Activated CD4-positive, alpha-beta T cell treated with anti-CD3 and anti-CD28 coated beads for 1 hour (primary cell): ENCODE measurements around the gene PML.
"Not testable (repeated sequence)": the region's sequence is repeated elsewhere in the genome, so short reads cannot be mapped to it uniquely, and the experiment has no call there.

Experiments used
- DNase-seq: peaks from one replicate; pipeline ENCODE4 v3.0.0-alpha.2; 2020

PML gene

DNA sequence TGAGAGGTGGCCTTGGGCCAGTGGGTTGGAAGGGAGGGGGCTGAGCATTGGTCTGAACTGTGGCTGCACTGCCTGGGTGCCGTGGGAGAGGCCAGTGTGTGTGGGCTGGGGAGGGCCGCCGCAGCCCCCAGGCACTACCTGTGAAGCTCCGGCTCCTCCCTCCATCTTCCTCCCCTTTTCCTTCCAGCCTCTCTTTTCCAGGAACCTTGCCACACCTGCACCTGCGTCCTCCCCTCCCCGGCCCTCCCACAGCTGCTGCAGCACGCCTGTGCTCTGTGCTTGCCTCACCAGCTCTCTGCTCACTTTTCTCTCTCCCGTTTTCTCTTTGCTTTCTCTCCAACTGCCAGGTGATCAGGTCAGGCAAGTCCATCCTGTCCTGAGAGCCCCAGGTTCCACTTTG is 70.3 kb downstream of the PML start:
- not testable (repeated sequence) for DNase-seq

DNA sequence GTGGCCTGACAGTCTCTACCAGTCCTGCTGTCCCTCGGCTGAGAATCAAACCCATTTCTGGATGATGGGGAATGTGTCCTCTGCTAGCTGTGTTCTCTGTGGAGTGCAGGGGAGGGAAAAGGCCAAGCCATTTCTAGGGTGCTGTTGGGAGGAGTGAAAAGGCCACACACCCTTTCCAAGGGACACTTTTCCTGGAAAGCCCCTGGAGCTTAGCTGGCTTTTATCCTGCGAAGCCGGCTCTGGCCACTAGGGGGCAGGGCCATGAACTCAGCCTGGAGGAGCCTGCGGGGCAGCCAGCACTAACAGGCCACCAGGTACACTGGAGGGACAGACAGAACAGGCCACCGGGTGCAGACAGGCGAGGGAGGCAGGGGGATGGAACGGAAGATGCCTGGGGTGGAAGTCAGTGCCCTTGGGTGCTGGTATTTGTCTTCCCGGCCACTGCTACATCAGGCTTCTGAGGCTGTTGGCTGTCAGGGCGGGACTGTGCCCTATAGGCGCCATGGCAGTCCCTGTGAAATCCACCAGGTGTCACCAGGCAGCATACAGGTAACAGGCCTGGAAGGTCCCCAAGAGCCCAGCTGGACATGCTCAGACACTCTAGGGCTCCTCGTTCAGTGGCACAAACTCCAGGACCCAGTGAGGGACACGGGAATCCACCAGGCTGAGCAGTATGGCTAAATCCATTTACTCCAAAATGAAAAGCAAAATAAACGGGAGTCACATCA is 71.3 kb downstream of the PML start:
- not testable (repeated sequence) for DNase-seq

DNA sequence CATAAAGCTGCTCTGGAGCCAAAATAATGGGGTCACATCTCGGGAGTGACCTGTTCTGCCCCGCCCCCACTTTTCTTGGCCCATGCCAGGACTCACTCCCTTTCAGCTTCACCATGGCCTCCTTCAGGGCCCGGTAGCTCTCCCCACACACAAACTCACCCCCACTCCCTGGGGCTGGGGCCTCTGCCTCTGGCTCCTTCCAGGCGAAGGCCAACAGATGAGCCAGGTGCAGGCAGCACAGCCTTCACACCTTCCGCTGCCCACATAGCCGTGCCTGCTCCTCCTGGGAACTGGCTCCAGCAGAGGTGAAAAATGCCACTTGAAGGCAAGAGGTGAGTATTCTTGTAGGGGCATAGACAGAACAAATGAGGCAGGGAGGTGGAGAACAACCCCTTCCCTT is 77.1 kb downstream of the PML start:
- not testable (repeated sequence) for DNase-seq

DNA sequence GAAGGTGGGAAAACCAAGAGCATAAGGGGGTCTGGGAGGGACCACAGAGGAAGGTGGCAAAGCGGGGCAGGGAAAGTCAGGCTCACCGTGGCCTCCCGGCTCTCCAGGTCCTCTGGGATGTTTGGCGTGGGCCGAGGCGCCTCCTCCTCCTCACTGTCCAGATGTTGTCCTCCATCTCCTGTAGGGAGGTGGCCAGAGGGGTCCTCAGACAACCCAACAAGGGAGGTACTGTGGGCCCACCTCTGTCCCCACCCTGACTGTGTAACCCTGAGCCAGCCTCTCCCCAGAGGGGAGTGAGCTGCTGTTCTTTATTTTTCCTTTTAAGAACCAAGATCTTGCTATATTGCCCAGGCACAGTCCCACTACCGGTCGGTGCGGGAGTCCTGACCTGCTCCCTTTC is 77.6 kb downstream of the PML start:
- DNase-seq, result not testable (repeated sequence)

DNA sequence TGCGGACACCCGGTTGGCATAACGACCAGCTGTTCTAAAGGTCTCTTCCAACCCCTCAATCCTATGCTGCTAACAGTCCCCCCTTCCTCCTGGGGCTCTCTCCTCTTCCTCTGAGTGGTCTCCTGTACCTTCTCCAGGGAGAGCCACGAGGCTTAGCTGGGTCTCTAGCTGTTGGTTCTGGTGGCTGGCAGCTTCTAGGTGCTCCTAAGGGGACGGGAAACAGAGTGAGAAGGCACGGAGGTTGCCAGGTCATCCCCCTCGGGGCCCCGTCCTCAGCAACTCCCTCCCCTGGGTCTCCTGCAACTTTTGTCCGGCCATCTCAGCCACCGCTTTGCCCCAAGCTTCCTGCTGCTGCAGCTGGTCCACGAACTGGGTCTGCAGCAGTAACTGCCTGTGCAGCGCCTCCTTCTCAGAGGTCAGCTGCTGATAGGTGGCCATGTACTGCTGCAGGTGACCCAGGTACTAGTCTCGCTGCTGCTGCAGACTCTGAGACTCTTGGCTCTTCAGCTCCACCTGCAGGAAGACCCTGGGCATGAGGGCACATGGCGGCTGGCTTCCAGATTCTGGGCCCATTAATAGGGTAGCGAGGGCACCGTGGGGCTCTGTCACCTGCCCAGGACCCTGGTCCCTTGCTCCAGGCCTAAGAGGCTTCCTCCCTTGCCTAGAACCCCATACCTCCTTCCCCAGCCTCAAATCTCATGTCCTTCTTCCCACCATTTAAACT is 78.3 kb downstream of the PML start:
- DNase-seq, result not testable (repeated sequence)

DNA sequence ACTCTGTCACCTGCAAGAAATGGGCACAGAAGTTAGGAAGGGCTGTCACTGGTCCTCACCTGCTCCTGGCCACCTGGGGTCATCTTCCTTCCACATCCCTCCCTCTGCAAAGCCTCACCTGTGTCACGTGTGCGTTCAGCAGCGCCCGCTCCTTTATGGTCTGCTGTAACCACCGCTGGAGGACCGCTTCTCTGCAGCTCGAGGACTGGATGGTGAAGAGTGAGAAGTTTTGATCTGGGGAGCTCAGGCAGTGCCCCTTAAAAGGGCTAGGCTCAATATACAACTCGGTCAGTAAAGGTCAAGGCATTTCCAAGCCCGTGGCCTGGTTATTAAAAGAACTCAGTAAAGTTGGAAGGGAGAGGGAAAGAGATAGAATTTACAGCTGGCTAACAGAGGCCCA is 81.3 kb downstream of the PML start:
- not testable (repeated sequence) for DNase-seq

DNA sequence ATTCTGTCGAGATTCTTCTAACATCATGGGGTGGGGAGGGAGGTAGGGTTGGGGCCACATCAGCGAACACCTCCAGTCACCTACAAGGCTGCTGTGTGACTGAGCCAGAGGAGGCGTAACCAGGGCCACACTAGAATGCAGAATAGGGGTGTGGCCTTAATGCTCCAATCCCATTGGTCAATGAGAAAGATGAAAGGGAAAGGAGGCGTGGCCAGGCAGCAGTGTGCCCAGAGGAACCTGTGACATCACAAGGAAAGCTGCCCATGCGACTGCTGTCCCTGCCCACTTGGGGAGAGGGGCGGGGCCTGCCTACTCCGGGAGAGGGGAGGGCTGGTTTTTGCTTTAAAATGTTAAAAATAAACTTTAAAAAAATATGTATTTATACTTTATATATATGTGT is 87.9 kb downstream of the PML start, which contains the start of gene GOLGA6A:
Gene GOLGA6A, minus strand, starts transcription at position 101 of the 400 bp plus-strand sequence. Its CDS starts 41 bp downstream, at position 60.
- DNase-seq, result not testable (repeated sequence)

DNA sequence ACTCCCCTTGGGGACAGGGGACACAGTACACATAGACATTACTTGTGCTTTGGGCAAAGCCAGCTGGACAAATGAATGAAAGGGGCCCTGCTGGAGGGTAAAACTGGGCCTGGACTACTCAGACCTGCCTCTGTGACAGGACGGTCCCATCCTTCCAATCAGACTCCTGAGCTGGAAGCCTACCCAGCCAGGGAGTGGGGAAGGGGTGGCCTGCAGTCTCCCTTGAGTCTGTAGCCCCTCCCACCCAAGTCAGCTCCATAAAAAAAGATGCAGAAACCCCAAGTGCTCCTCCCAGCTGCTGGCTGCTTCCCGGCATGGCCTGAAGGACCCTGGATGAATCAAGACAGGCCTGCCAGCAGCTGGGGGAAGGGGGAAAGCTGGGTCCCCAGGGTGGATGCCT is 100.1 kb downstream of the PML start:
- DNase-seq, result not testable (repeated sequence)

DNA sequence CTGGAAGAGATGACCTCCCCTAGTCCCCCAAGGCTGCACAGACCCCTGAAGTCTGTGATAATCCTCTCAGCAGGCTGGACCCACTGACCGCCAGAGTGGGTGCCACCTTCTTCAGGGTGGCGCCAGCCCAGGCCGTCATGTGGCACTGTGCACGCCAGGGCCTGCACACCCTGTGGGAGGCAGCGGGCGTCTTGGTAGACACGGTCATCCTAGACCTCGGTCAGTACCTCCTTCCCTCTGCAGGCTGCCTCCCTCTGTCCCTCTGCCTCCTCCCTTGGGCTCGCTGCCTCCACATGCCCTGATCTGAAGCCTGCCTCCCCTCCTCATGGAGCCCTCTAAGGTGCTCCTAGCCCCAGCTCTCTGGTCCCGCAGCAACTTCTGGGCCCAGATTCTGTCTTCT is 101.1 kb downstream of the PML start:
- not testable (repeated sequence) for DNase-seq

DNA sequence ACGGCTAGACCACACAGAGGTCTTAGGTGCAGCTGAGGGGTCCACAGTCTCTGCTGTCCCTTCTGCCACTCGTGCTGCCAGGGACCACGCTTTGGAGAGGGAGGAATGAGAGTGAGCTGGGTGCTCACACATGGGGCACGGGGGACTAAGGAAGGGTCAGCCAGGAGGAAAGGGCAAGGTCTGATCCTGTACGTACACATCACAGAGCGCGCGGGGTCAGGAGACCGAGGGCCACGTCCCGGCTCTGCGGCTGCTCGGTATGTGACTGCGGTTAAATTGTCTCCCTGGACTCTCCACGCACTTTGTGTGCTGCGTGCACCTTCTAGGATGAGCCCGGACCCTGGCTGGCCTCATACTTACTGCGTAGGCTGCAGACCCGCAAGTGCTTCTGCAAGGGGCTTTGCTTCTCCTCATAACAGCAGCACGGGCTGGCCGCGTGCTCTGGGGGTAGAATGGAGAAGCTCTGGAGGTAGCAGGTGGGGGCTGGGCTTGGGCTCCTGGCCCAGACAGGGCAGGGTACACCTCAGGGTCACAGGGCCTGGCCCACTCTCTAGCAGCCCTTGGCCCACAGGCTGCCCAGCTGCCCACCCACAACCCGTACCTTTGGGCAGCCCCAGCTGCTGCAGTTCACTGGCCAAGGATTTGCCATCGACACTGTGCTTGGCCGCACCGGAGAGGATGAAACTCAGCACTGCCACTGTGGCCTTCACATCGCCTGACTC is 102.4 kb downstream of the PML start:
- DNase-seq, result not testable (repeated sequence)
